G401 (cell line): ENCODE measurements around the gene KMT5B. TPM values are rescaled to one million over a fixed set of nuclear protein-coding genes. Genes with fewer than 3 reads are reported as not detected.
A peak's percentile ranks its signal among the peaks of the same experiment; 100 is the strongest.
"Not testable (repeated sequence)": the region's sequence is repeated elsewhere in the genome, so short reads cannot be mapped to it uniquely, and the experiment has no call there.

ENCODE experiments used
- DNase-seq: peaks from one replicate; pipeline ENCODE4 v3.0.0-alpha.2; 2015; ENCODE audit warnings: low spot score
- in situ Hi-C: cut with HindIII; loops from 2 replicates; pipeline ENCODE4 v1.10.0; 2016; ENCODE audit warnings: low sequenced_read_pairs, mixed read lengths
- total RNA-seq: library from RNA; depleted of rRNA; stranded (reverse); fragments of >200 nt; shearing (Covaris generic); gene quantifications from 2 replicates; pipeline ENCODE4 v1.2.3, GENCODE V29; 2014; rRNA removed

KMT5B gene
- 5.6 and 11.4 TPM in 2 replicates for total RNA-seq

DNA sequence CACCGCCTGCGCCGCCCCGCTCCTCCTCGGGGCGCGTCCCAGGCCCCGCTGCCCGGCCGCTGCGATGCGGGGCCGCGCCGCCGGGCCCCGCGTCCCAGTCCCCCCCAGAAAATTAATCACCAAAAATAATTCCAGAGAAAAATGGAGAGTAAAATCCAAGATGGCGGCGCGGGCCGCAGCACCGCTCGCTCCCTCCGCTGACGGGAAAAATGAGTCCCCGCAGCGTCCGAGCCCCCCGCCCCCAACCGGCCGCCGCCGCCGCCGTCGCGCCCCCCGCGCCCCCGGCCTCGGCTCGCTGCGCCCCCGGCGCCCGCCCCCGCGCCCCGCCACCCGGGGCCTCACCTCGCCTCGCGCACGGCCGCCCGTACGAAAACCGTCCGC lies at the start of gene KMT5B:
TSS of gene KMT5B (minus strand) at position 162 of the 381 bp plus-strand sequence. CDS start 23,220 bp downstream, outside the sequence.
- DNase-seq = no peak
- in situ Hi-C loops = no loop called here

DNA sequence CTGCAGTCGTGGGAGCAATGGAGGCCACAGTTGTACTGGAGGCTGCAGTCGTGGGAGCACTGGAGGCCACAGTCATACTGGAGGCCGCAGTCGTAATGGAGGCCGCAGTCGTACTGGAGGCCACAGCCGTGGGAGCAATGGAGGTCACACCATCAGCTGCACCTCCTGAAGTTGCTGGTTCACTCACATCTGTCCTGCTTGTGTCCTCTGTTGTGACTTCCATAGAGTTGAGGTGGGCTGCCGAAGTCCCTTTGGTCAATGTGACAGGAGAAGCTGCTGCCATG lies 49.4 kb upstream of the KMT5B start:
- no peak for DNase-seq
- in situ Hi-C loops = no loop called here

DNA sequence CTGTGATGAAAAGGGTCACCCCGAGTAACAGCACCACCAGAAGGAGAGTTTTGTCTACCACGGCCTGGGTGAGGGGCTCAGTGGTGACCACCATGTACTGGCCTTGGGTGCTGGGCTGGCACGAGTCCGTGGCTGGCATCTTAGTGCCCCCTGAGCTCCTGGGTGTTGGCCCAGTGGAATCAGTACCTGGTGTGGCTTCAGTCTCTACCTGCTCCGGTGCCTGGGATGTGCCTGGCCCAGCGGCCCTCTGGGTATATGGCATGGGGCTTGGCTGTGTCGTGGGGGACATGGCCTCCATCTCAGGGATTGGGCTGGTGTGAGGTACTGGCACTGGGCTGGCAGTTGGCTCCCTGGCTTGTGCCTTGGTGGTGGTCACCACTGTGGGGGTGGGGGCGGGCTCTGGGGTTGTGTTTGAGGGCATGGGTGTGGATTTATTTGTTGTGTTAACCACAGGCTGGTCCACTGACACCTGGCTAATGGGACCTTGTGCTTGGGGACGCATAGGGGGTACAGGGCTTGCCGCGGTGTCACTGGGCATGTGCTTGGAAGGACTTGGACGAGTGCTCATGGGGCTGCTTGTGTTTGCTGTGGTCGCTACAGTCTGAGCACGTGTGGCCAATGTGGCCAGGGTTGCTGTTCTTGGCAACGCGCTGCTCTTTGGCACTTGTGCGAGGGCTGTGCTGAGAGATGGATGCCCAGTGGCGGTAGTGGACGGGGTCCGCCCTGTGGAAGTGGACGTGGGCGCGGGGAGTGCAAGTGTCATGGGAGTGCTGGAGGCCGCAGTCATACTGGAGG lies 48.9 kb upstream of the KMT5B start:
- no peak for DNase-seq
- in situ Hi-C loops = no loop called here

DNA sequence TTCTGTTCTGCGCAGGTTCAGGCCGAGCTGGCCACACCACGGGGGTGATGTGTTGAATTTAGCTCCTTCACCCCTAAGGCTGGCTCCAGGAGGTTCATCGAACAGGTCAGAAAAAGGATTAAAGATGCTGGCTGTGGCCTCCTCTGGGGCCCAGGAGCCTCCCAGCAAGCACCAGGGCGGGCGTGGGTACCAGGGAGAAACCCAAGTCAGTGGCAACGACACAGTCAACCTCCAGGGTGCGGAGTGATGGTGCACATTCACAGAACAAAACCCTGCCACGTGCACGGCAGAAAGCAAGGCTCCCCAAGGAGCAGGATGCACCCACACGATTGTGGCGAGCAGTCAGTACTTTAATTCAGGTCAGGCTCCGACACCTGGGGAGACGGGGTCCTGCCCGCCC lies 47.9 kb upstream of the KMT5B start:
- in situ Hi-C loops = no loop called here
- DNase-seq = no peak

DNA sequence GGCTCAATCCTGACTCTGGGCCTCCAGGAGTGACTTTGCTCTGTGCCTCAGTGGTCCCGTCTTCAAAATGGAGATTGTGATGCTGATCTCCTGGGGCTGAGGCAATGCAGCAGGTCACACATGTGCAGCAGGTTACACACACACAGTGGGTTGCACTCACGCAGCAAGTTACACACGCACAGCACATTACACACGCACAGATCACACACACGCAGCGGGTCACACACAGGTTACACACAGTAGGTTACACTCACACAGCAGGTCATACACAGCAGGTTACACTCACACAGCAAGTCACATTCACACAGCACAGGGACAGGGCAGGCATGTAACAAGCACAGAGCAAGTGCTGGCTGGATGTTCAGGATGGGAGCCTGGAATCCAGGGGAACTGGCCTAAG lies 47.4 kb upstream of the KMT5B start:
- in situ Hi-C loops = no loop called here
- DNase-seq = no peak

DNA sequence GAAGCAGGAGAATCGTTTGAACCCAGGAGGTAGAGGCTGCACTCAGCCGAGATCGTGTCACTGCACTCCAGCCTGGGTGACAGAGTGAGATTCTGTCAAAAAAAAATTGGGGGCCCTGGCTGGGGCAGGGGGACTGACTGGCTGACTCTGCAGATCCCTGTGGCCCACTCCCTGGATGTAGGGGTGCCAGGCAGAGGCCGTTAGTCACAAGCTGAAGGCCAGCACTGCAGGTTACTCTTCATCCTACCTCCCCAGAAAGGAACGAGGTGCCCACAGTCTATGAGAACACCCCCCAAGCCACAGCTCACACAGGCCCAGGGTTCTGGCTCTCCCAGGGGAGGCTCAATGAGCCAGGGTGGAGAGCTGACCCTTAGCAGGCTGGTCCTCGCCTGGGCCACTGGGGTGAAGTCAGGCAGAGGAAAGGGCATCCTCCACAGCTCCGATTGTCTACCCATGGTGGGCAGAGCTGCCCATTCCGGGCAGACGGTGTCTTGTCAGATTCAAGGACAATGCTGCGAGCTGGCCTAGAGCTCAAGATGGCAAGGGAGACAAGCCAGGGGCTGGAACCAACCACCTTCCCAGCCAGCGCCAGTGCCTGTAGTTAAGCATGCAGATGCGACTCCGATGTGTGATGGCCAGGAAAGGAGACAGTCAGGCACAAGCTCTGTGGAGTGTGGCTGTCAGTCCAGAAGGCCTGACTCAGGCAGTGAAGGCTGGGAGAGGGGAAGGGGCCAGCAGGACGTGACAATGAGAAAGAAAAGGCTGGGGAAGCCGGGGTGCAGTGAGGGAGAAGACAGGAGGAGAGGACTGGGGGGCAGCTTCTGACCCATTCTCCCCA lies 46.2 kb upstream of the KMT5B start:
- no peak for DNase-seq
- in situ Hi-C loops = no loop called here

DNA sequence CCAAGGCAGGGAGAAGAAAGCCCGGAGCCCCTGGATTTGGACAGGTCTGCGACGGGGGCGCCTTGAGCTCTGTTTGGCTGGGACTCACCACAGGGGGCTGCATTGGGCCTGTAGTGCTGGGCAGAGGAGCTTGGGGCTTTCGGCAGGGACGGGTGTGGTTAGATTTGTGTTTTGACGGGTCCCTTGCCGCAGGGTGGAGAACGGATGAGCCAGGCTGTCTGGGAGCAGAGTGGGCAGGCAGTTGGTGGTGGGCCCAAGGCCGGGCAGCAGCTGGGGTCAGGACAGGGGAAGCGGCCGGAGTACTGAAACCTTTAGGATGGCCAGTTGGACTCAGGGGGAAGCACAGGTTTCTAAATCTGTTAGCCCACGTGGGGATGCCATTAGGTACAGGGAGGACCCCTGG lies 45.3 kb upstream of the KMT5B start:
- no peak for DNase-seq
- in situ Hi-C loops = no loop called here

DNA sequence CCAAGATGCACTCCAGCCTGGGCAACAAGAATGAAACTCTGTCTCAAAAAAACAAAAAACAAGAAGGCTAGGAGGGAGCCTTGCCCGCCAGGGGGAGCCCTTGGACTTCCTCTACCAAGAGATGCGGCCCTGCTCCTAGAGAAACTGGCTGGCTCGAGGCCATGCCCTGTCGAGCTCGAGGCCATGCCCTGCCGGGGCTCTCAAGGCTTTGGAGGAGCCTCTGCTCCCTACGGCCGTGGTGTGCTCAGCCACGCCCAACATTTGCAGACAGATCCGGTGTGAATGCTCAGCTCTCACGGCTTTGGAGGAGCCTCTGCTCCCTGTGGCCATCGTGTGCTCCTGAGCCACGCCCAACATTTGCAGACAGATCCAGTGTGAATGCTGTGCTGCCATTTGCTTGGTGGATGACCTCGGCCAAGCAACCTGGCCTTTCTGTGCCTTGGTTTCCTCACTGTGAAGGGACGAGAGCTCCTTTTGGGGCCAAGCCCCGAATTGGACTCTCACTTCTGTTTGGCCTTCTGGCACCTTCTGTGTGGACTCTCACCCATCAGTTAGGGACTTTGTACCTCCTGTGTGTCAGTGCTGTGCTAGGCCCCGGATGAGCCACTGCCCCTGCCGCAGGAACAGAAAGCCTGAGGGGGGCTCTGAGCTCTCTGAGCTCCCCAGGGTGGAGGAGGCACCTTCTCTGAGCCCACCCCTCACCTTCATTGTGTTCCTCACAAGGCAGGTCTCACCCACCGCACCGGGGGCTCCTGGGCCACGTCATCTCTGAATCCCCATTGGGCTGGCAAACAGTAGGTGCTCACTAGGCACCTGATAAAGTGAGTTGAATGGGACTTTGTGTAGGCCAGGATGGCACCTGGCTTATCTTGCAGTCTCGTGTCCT lies 44.6 kb upstream of the KMT5B start:
- in situ Hi-C loops = no loop called here
- DNase-seq = peak; percentile 92

DNA sequence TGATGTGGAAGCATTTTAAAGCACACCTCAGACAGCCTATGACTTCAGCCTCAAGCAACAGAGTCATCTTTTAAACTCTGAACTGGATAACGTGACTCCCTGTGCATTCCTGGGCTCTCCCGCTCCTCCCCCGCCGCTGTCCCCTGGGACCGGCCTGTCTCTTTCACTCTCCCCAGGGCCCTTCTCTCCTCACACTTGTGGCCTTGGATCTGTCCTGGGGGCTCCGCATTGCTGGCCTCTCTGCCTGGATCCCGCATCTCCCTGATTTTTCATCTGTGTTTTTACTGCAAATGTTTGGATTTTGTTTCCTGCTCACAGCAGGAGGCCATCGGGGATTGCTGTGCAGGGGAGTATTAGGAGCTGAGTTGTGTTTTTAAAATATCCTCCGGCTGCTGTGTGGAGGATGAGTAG lies 43.2 kb upstream of the KMT5B start:
- DNase-seq = no peak
- in situ Hi-C loops = no loop called here

DNA sequence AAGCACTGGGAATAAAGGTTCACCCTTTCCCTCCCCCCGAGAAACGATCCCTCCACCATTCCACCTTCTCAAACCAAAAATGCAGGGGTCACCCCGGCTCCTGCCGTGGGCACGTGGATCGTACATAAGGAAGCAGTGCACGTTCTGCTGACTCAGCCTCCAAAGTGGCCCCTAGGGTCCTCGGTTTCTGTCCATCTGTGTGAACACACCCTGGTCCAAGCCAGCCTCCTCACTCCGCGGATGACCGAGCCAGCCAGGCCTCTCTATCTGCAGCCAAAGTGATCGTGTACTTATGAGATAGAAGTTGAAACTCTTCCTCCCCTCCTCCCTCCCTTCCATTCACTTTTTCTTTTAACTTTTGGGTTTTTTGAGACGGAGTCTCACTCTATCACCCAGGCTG lies 42.4 kb upstream of the KMT5B start:
- in situ Hi-C loops = no loop called here
- no peak for DNase-seq

DNA sequence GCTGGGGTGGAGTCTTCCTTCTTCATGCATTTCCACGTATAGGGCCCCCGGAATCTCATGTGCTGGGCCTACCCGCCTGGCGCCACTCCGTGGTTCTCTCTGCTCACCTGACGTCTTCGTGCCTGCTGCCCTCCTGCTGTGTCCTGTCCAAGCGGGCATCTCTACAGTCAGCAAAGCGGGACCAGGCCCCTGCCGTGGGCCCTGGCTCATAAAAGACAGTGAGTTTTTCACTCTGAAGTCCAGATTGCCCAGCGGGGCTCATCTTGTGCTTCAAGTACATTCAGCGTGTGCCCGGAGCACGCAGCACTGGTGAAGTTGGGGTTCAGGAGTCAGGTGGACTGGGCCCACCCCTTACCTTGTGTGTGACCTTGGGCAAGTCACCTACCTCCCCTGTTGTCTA lies 41.3 kb upstream of the KMT5B start:
- in situ Hi-C loops = no loop called here
- no peak for DNase-seq

DNA sequence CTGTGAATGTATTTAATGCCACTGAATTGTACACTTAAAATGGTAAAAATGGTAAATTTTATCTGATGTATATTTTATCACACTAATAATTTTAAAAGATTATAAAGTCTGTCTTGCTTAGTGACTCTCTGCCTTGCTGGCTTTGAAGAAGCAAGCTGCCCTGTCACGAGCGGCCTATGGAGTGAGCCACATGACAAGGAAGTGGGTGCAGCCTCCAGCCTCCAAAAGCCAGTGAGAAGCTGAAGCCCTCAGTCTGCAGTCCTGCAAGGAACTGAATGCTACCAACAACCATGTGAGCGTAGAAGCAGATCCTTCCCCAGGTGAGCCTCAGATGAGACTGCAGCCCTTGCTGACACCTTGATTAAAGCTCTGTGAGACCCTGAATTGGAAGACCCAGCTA lies 38.7 kb upstream of the KMT5B start:
- DNase-seq = no peak
- in situ Hi-C loops = no loop called here

DNA sequence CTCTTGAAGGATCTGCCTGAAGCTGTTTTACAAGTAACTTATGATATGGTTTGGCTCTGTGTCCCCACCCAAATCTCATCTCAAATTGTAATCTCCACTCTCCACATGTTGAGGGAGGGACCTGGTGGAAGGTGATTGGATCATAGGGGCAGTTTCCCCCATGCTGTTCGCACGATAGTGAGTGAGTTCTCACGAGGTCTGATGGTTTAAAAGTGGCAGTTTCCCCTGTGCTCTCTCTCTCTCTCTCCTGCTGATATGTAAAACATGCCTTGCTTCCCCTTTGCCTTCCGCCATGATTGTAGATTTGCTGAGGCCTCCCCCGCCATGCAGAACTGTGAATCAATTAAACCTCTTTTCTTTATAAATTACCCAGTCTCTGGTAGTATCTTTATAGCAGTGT lies 31.8 kb upstream of the KMT5B start:
- DNase-seq, in situ Hi-C loops: not testable (repeated sequence)

DNA sequence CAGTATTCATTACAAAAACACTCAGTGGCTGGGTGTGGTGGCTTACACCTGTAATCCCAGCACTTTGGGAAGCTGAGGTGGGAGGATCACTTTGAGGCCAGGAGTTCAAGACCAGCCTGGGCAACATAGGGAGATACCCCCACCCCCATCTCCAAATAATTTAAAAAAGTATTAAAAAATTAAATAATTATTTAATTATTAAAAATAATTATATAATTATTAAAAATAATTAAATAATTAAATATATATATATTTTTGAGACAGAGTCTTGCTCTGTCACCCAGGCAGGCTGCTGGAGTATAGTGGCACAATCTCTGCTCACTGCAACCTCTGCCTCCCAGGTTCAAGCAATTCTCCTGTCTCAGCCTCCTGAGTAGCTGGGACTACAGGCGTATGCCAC lies 30.8 kb upstream of the KMT5B start:
- in situ Hi-C loops, DNase-seq: not testable (repeated sequence)

DNA sequence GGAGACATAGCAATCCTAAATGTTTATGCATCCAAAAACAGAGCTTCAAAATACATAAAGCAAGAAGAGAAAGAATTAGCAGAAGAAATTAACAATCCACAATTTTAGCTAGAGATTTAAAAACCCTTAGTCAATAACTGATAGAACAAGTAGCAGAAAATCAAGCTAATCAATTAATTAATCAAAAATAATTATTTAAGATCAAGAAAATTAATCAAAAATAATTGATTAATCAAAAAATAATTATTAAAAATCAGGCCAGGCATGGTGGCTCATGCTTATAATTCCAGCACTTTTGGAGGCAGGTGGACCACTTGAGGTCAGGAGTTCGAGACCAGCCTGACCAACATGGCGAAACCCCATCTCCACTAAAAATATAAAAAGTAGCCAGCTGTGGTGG lies 29.5 kb upstream of the KMT5B start:
- in situ Hi-C loops = no loop called here
- no peak for DNase-seq

DNA sequence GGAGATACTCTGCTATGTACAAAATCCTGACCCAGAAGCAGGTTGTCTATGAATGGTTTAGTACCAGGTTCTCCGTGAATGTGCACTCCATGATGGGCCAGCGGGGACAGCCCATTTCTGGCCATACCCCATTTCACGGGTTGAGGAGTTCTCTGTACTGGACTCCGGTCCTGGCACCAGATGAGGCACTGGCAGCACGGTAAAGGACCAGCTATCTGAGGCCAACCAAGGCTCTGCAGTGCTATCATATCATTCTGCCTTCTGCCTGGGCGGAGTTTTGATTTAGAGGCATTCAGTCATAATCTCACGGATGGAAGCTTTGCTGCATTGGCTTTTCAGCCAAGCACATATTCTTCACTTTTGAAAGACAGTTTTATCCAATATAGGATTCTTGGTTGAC lies 18.5 kb upstream of the KMT5B start:
- in situ Hi-C loops = no loop called here
- DNase-seq = no peak

DNA sequence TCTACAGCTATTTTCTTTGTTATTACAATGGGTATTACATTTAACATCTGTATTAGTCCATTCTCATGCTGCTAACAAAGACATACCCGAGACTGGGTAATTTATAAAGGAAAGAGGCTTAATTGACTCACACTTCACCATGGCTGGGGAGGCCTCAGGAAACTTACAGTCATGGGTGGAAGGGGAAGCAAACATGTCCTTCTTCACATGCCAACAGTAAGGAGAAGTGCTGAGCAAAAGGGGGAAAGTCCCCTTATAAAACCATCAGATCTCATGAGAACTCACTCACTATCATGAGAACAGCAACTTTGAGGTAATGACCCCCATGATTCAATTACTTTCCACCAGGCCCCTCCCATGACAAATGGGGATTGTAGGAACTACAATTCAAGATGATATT lies 16.5 kb upstream of the KMT5B start:
- no peak for DNase-seq
- in situ Hi-C loops = no loop called here

DNA sequence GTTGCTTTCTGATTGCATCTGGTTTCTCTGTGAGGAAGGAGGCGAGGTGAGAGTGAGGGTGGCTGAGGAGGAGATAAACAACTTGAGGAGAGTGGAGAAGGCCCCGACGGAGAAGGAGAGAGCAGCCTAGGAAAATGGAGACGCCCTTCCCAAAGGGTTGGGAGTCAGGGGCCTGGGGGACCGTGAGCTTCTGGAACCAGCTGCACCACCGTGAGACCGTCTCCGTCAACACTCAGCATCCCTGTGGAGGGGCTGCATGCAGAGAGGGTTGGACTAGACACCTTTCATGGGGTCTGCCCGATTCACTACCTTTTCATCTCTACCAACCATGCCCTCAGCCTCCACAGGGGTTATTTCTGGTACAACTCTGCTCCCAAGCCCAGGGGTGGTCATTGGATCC lies 13.3 kb upstream of the KMT5B start:
- no peak for DNase-seq
- in situ Hi-C loops = no loop called here

DNA sequence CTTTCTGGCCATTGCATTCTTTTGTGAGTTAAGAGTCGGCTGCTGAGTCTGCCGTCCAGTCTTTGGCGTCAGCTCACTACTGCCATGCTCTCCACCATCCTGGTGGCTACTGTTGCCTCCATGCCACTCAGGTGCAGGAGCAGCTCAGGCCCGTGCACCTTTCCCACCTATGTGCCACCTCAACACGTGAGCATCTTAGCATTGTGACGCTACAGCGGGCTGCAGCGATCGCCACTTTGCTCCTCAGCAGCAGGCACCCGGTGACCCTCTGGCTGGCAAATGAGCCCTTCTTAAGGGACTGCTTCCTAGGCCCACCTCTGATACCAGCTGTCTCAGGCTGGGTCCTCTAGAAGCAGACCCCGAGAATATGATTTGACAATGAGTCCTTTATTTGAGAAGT lies 11.5 kb upstream of the KMT5B start:
- no peak for DNase-seq
- in situ Hi-C loops = no loop called here

DNA sequence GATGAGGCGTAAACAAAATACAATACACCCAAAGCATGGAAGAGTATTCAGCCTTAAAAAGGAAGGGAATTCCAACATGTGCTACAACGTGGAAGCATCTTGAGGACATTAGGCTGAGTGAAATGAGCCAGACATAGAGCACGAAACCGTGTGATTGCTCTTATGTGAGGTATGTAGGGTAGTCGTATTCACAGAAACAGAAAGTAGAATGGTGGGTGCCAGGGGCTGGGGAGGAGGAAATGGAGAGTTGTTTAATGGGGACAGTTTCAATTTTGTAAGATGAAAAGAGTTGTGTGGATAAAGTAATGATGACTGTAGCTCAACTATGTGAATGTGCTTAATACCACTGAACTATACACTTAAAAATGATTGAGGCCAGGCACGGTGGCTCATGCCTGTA lies 10.2 kb upstream of the KMT5B start:
- DNase-seq = no peak
- in situ Hi-C loops = no loop called here
